HepG2 (cell line): ENCODE data around the gene GCH1. TPM values are rescaled to one million over a fixed set of nuclear protein-coding genes. Genes with fewer than 3 reads are reported as not detected.
"Not testable (repeated sequence)": the region's sequence is repeated elsewhere in the genome, so short reads cannot be mapped to it uniquely, and the experiment has no call there.

Experiments
- ATAC-seq: fragments of 200-7000 bp; cut with Tn5 transposase; 3 replicates; pipeline ENCODE4 v1.9.1; 2020; ENCODE audit warnings: mild to moderate bottlenecking, moderate library complexity
- BruUV-seq: library from RNA; stranded (reverse); fragments of 400-500 nt; replicated peaks from 2 replicates; lab custom pipeline; 2021; lab: Mats Ljungman, UMichigan
- CTCF ChIA-PET: fragments of 300-600 bp; formaldehyde crosslinking; extraction: SDS; loops from one replicate; lab custom pipeline; 2021; ENCODE audit warnings: low total read pairs, inconsistent platforms, low intra/inter-chr PET ratio; lab: Yijun Ruan, JAX
- POLR2A ChIA-PET: fragments of 350-600 bp; sonication (Branson Sonifier 250); formaldehyde crosslinking; loops from one replicate; lab custom pipeline; 2020; ENCODE audit warnings: antibody characterized with exemption, inconsistent platforms; lab: Yijun Ruan, JAX
- DNase-seq: peaks from one replicate; pipeline ENCODE4 v3.0.0-alpha.2; 2015; ENCODE audit warnings: low spot score
- FAIRE-seq: peaks from 3 replicates; lab custom pipeline; 2011; peaks lifted over from hg19 to GRCh38; lab: Jason Lieb, UNC
- H2AFZ ChIP-seq: one replicate; pipeline ENCODE4 v1.6.1; 2011; ENCODE audit warnings: low read length, inconsistent platforms
- H3K27ac ChIP-seq: fragments of 300-600 bp; 3 replicates; pipeline ENCODE4 v1.8.0; 2011; ENCODE audit warnings: mixed run types, mild to moderate bottlenecking, mixed read lengths, low read length, inconsistent platforms; ENCODE audit not compliant: insufficient read depth; ENCODE audit errors: extremely low read length
- H3K27me3 ChIP-seq, 2 experiments: fragments of 200-600 bp in 1 of 2; 2 replicates in 1 of 2; 3 replicates in 1 of 2; pipeline versions ENCODE4 v1.6.0 to v1.8.0; 2011; ENCODE audit warnings: low read length in 2 of 2, mild to moderate bottlenecking in 2 of 2, moderate library complexity in 2 of 2, inconsistent platforms in 1 of 2; ENCODE audit not compliant: insufficient read depth in 2 of 2, control insufficient read depth in 1 of 2
- H3K36me3 ChIP-seq, 2 experiments: fragments of 200-600 bp in 1 of 2; replicated peaks in 1 of 2; 2 replicates in 1 of 2; 3 replicates in 1 of 2; pipeline versions ENCODE4 v1.5.1 to v1.8.0; 2011; ENCODE audit warnings: low read length in 2 of 2, inconsistent platforms in 1 of 2; ENCODE audit not compliant: insufficient read depth in 2 of 2, control insufficient read depth in 1 of 2
- H3K4me1 ChIP-seq: 2 replicates; pipeline ENCODE4 v1.5.1; 2012; ENCODE audit warnings: low read length, inconsistent platforms; ENCODE audit not compliant: insufficient read depth
- H3K4me2 ChIP-seq: 2 replicates; pipeline ENCODE4 v1.6.0; 2011; ENCODE audit warnings: low read depth, low read length, inconsistent platforms
- H3K4me3 ChIP-seq, 3 experiments: fragments of 200-600 bp in 1 of 3; sonication (generic), shearing (Covaris generic) in 1 of 3; replicated peaks in 1 of 3; 2 replicates each; pipeline ENCODE4 v1.5.1; 2011 to 2016; ENCODE audit warnings: low read length in 3 of 3, inconsistent platforms in 2 of 3, low read depth in 2 of 3, mild to moderate bottlenecking in 2 of 3, control low read depth in 1 of 3, mixed read lengths in 1 of 3; ENCODE audit not compliant: insufficient read depth in 1 of 3
- H3K79me2 ChIP-seq: one replicate; pipeline ENCODE4 v1.6.1; 2011; ENCODE audit warnings: low read length, inconsistent platforms; ENCODE audit not compliant: insufficient read depth
- H3K9ac ChIP-seq: 2 replicates; pipeline ENCODE4 v1.6.0; 2011; ENCODE audit warnings: mild to moderate bottlenecking, low read depth, low read length, inconsistent platforms; ENCODE audit not compliant: insufficient read depth
- H3K9me3 ChIP-seq: 2 replicates; pipeline ENCODE4 v1.5.1; 2012; ENCODE audit warnings: mild to moderate bottlenecking, low read length
- H4K20me1 ChIP-seq: 2 replicates; pipeline ENCODE4 v1.6.0; 2011; ENCODE audit warnings: inconsistent platforms, mild to moderate bottlenecking, low read length, moderate library complexity; ENCODE audit not compliant: insufficient read depth
- CENPT ChIP-seq: sonication (generic); formaldehyde crosslinking; IDR thresholded peaks from 2 replicates; pipeline ENCODE4 v1.8.0; 2022; ENCODE audit warnings: low read depth, mild to moderate bottlenecking, moderate library complexity, missing genetic modification reagents
- DR1 ChIP-seq: sonication (generic); formaldehyde crosslinking; IDR thresholded peaks from 2 replicates; pipeline ENCODE4 v1.8.0; 2021; ENCODE audit warnings: mild to moderate bottlenecking, missing genetic modification reagents, inconsistent platforms
- HNF4G ChIP-seq, 2 experiments: sonication (generic) in 1 of 2; formaldehyde crosslinking in 1 of 2; IDR thresholded peaks; 2 replicates each; pipeline versions ENCODE4 v1.4.0 to v1.6.1; 2011 to 2020; ENCODE audit warnings: borderline replicate concordance in 2 of 2, low read depth in 2 of 2, mild to moderate bottlenecking in 2 of 2, low read length in 1 of 2, missing genetic modification reagents in 1 of 2, moderate library complexity in 1 of 2
- HNRNPH1 ChIP-seq: fragments of 200-400 bp; formaldehyde crosslinking; optimal IDR thresholded peaks from 2 replicates; pipeline ENCODE3; 2017; ENCODE audit warnings: mild to moderate bottlenecking, low read depth, low read length
- SYNCRIP ChIP-seq: fragments of 200-400 bp; formaldehyde crosslinking; IDR thresholded peaks from 2 replicates; pipeline ENCODE4 v1.6.1; 2018; ENCODE audit warnings: mild to moderate bottlenecking, low read depth, low read length; ENCODE audit not compliant: insufficient read depth
- WGBS: methylation state at CpG from one replicate; pipeline ENCODE4 v1.1.6; 2017; ENCODE audit warnings: low lambda C conversion rate; 5-methylcytosine and 5-hydroxymethylcytosine counted together
- in situ Hi-C: cut with HindIII; loops from 2 replicates; pipeline ENCODE4 v1.10.0; 2017; ENCODE audit warnings: low pct_unique_long_range_greater_than_20kb; ENCODE audit not compliant: extremely low pct_ligation_motif_present
- intact Hi-C: fragments of 100-400 bp; cut with micrococcal nuclease; formaldehyde crosslinking; loops from one replicate; pipeline ENCODE4 v1.10.0; 2022; ENCODE audit not compliant: unreplicated experiment
- polyA plus RNA-seq, 8 experiments: library from polyadenylated mRNA; depleted of rRNA in 3 of 8; stranded (reverse) in 7 of 8; unstranded in 1 of 8; fragments of >200 nt; fragmentation: Illumina TruSeq in 4 of 8; extraction: Trizol in 4 of 8; gene quantifications; 2 replicates each; pipeline versions ENCODE4 v1.2.1 to v1.2.3, GENCODE V29; 2011 to 2016; ENCODE audit warnings: low read depth in 4 of 8, missing spikeins in 1 of 8, mixed read lengths in 1 of 8; ENCODE audit not compliant: insufficient read depth in 1 of 8
- total RNA-seq, 5 experiments: library from RNA; depleted of rRNA; stranded (reverse); fragments of >200 nt; fragmentation: Illumina TruSeq; extraction: Trizol; gene quantifications; 2 replicates each; pipeline ENCODE4 v1.2.3, GENCODE V29; 2016; ENCODE audit warnings: low read depth in 1 of 5
- TF ChIP-seq, protein P1 (sequence below): sonication (generic); formaldehyde crosslinking; IDR thresholded peaks from 2 replicates; pipeline ENCODE4 v1.5.0; 2020; ENCODE audit warnings: mild to moderate bottlenecking, missing genetic modification reagents
- TF ChIP-seq, protein P2 (sequence below): sonication (generic); formaldehyde crosslinking; IDR thresholded peaks from 2 replicates; pipeline ENCODE4 v1.4.0; 2020; ENCODE audit warnings: mild to moderate bottlenecking, low read depth, missing genetic modification reagents
- TF ChIP-seq, protein P3 (sequence below): sonication (generic); formaldehyde crosslinking; conservative IDR thresholded peaks from 2 replicates; pipeline ENCODE4 v1.4.0; 2020; ENCODE audit warnings: missing genetic modification reagents
- TF ChIP-seq, protein P4 (sequence below): sonication (generic); formaldehyde crosslinking; IDR thresholded peaks from 2 replicates; pipeline ENCODE4 v1.5.0; 2020; ENCODE audit warnings: mild to moderate bottlenecking, missing genetic modification reagents, borderline replicate concordance

GCH1 gene
- total and polyA plus RNA-seq, 2 of the 13 experiments (the other 11 are each of a cell fraction or from before 2014, with no cell fraction given) = 15.0 to 25.2 TPM

DNA sequence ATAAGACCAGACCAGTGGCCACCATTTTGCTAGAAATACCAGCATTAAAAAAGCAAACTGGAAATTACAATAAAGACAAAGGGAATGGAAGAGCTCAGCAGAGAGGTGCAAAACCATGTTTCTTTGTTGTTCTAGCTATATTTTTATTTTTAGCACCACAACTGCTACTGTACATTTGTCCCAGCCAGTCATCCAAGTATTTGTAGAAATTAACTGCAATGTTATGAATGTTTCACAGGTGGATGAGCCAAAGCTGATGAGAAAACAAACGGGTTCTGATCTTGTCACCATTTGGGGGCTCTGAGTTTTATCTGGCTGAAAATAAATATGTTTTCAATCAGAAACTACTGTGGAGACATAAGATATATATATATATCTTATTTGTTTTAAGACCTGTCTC lies 24.9 kb upstream of the GCH1 start (continued):
- no peak for TF ChIP-seq HNF4G (IDR thresholded peaks at IDR 0.05; ENCODE audit: borderline replicate concordance, low read depth, low read length)
- no peak for TF ChIP-seq HNF4G (CRISPR knock-in tag; IDR thresholded peaks at IDR 0.05; ENCODE audit: borderline replicate concordance, low read depth)
- TF ChIP-seq, protein P1, sequence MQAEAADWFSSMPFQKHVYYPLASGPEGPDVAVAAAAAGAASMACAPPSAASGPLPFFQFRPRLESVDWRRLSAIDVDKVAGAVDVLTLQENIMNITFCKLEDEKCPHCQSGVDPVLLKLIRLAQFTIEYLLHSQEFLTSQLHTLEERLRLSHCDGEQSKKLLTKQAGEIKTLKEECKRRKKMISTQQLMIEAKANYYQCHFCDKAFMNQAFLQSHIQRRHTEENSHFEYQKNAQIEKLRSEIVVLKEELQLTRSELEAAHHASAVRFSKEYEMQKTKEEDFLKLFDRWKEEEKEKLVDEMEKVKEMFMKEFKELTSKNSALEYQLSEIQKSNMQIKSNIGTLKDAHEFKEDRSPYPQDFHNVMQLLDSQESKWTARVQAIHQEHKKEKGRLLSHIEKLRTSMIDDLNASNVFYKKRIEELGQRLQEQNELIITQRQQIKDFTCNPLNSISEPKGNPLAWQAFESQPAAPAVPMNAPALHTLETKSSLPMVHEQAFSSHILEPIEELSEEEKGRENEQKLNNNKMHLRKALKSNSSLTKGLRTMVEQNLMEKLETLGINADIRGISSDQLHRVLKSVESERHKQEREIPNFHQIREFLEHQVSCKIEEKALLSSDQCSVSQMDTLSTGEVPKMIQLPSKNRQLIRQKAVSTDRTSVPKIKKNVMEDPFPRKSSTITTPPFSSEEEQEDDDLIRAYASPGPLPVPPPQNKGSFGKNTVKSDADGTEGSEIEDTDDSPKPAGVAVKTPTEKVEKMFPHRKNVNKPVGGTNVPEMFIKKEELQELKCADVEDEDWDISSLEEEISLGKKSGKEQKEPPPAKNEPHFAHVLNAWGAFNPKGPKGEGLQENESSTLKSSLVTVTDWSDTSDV (CRISPR knock-in tag) = no peak
- TF ChIP-seq, protein P2, sequence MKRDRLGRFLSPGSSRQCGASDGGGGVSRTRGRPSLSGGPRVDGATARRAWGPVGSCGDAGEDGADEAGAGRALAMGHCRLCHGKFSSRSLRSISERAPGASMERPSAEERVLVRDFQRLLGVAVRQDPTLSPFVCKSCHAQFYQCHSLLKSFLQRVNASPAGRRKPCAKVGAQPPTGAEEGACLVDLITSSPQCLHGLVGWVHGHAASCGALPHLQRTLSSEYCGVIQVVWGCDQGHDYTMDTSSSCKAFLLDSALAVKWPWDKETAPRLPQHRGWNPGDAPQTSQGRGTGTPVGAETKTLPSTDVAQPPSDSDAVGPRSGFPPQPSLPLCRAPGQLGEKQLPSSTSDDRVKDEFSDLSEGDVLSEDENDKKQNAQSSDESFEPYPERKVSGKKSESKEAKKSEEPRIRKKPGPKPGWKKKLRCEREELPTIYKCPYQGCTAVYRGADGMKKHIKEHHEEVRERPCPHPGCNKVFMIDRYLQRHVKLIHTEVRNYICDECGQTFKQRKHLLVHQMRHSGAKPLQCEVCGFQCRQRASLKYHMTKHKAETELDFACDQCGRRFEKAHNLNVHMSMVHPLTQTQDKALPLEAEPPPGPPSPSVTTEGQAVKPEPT = no peak
- TF ChIP-seq, protein P3, sequence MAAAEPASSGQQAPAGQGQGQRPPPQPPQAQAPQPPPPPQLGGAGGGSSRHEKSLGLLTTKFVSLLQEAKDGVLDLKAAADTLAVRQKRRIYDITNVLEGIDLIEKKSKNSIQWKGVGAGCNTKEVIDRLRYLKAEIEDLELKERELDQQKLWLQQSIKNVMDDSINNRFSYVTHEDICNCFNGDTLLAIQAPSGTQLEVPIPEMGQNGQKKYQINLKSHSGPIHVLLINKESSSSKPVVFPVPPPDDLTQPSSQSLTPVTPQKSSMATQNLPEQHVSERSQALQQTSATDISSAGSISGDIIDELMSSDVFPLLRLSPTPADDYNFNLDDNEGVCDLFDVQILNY = no peak
- no peak for TF ChIP-seq DR1 (CRISPR knock-in tag)
- TF ChIP-seq, protein P4, sequence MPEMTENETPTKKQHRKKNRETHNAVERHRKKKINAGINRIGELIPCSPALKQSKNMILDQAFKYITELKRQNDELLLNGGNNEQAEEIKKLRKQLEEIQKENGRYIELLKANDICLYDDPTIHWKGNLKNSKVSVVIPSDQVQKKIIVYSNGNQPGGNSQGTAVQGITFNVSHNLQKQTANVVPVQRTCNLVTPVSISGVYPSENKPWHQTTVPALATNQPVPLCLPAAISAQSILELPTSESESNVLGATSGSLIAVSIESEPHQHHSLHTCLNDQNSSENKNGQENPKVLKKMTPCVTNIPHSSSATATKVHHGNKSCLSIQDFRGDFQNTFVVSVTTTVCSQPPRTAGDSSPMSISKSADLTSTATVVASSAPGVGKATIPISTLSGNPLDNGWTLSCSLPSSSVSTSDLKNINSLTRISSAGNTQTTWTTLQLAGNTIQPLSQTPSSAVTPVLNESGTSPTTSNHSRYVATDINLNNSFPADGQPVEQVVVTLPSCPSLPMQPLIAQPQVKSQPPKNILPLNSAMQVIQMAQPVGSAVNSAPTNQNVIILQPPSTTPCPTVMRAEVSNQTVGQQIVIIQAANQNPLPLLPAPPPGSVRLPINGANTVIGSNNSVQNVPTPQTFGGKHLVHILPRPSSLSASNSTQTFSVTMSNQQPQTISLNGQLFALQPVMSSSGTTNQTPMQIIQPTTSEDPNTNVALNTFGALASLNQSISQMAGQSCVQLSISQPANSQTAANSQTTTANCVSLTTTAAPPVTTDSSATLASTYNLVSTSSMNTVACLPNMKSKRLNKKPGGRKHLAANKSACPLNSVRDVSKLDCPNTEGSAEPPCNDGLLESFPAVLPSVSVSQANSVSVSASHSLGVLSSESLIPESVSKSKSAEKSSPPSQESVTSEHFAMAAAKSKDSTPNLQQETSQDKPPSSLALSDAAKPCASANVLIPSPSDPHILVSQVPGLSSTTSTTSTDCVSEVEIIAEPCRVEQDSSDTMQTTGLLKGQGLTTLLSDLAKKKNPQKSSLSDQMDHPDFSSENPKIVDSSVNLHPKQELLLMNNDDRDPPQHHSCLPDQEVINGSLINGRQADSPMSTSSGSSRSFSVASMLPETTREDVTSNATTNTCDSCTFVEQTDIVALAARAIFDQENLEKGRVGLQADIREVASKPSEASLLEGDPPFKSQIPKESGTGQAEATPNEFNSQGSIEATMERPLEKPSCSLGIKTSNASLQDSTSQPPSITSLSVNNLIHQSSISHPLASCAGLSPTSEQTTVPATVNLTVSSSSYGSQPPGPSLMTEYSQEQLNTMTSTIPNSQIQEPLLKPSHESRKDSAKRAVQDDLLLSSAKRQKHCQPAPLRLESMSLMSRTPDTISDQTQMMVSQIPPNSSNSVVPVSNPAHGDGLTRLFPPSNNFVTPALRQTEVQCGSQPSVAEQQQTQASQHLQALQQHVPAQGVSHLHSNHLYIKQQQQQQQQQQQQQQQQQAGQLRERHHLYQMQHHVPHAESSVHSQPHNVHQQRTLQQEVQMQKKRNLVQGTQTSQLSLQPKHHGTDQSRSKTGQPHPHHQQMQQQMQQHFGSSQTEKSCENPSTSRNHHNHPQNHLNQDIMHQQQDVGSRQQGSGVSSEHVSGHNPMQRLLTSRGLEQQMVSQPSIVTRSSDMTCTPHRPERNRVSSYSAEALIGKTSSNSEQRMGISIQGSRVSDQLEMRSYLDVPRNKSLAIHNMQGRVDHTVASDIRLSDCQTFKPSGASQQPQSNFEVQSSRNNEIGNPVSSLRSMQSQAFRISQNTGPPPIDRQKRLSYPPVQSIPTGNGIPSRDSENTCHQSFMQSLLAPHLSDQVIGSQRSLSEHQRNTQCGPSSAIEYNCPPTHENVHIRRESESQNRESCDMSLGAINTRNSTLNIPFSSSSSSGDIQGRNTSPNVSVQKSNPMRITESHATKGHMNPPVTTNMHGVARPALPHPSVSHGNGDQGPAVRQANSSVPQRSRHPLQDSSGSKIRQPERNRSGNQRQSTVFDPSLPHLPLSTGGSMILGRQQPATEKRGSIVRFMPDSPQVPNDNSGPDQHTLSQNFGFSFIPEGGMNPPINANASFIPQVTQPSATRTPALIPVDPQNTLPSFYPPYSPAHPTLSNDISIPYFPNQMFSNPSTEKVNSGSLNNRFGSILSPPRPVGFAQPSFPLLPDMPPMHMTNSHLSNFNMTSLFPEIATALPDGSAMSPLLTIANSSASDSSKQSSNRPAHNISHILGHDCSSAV (CRISPR knock-in tag) = no peak
- TF ChIP-seq HNRNPH1 = no peak
- TF ChIP-seq SYNCRIP = no peak
- TF ChIP-seq CENPT = no peak

DNA sequence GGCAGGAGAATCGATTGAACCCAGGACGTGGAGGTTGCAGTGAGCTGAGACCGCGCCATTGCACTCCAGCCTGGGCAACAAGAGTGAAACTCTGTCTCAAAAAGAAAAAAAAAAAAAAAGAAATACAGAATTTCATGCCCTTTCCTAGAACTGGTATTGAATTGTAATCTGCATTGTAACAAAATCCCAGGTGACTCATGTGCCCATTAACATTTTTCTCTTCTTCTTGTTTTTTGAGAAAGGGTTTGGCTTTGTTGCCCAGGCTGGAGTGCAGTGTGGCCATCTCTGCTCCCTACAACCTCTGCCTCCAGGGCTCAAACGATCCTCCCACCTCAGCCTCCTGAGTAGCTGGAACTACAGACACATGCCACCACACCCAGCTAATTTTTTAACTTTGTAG lies 23.9 kb upstream of the GCH1 start:
- H3K79me2 ChIP-seq, H3K4me1 ChIP-seq, H3K27me3 ChIP-seq, H3K9ac ChIP-seq, H3K36me3 ChIP-seq, H3K27ac ChIP-seq, H3K4me2 ChIP-seq, H3K9me3 ChIP-seq, CTCF ChIA-PET, H3K4me3 ChIP-seq, POLR2A ChIA-PET, DNase-seq, BruUV-seq, ATAC-seq, FAIRE-seq, H4K20me1 ChIP-seq, in situ Hi-C loops, H2AFZ ChIP-seq, intact Hi-C loops: not testable (repeated sequence)
- WGBS = 75% methylated on average over 5 of the region's 5 CpGs
